ENCODE measurements around the gene ZNF143. TPM values are rescaled to one million over a fixed set of nuclear protein-coding genes. Genes with fewer than 3 reads are reported as not detected.
"Not testable (repeated sequence)": the region's sequence is repeated elsewhere in the genome, so short reads cannot be mapped to it uniquely, and the experiment has no call there.

Gene ZNF143
- total RNA-seq, 1 donor from 2014 or later = 30.3 TPM

GRCh38 chr11:9509041-9509440 is 48.2 kb downstream of the ZNF143 start:
- peaks cover 6% of the 10 kb centered on the region for H3K4me1 Mint-ChIP-seq (ENCODE audit: low read depth)
- H3K9me3 Mint-ChIP-seq = no peaks in the 10 kb centered on the region
- intact Hi-C loops (cut with micrococcal nuclease) = loop anchor here (5.0 kb wide), 2 partner anchors 247 to 547 kb away; partner anchors contain the start of gene TMEM9B
- H3K36me3 Mint-ChIP-seq (ENCODE audit: low read depth) = peaks cover 33% of the 10 kb centered on the region
- no peak for DNase-seq (ENCODE audit: low spot score)
- no peak overlapping the region for H3K27ac Mint-ChIP-seq
- H3K4me3 Mint-ChIP-seq = no peak overlapping the region
- no peaks in the 10 kb centered on the region for H3K27me3 Mint-ChIP-seq (ENCODE audit: insufficient read depth)

- no peak overlapping the region for H3K27ac Mint-ChIP-seq
- no peak overlapping the region for H3K4me3 Mint-ChIP-seq
- H3K4me1 Mint-ChIP-seq (ENCODE audit: low read depth) = peaks cover 6% of the 10 kb centered on the region
- no peaks in the 10 kb centered on the region for H3K9me3 Mint-ChIP-seq
- no peaks in the 10 kb centered on the region for H3K27me3 Mint-ChIP-seq (ENCODE audit: insufficient read depth)
- intact Hi-C loops (cut with micrococcal nuclease) = no loop called here
- peaks cover 43% of the 10 kb centered on the region for H3K36me3 Mint-ChIP-seq (ENCODE audit: low read depth)
- DNase-seq (ENCODE audit: low spot score) = no peak
These were observed 51.7 kb downstream of the ZNF143 start for GRCh38 chr11:9512370-9513019.

GRCh38 chr11:9514576-9514975 is 53.8 kb downstream of the ZNF143 start:
- DNase-seq (ENCODE audit: low spot score); H3K27me3 Mint-ChIP-seq (ENCODE audit: insufficient read depth); H3K4me1 Mint-ChIP-seq (ENCODE audit: low read depth); H3K4me3 Mint-ChIP-seq; intact Hi-C loops (cut with micrococcal nuclease); H3K27ac Mint-ChIP-seq; H3K9me3 Mint-ChIP-seq: not testable (repeated sequence)
- peaks cover 43% of the 10 kb centered on the region for H3K36me3 Mint-ChIP-seq (ENCODE audit: low read depth)

- Mint-ChIP-seq H3K36me3 (ENCODE audit: low read depth) (peaks cover 37% of the 10 kb centered on the region), H3K27ac (no peak overlapping the region), H3K27me3 (ENCODE audit: insufficient read depth) (no peaks in the 10 kb centered on the region), H3K4me3 (no peak overlapping the region), H3K9me3 (no peaks in the 10 kb centered on the region), H3K4me1 (ENCODE audit: low read depth) (no peaks in the 10 kb centered on the region)
- intact Hi-C loops (cut with micrococcal nuclease) = no loop called here
- no peak for DNase-seq (ENCODE audit: low spot score)
These were observed 55.3 kb downstream of the ZNF143 start for GRCh38 chr11:9516113-9516512.

GRCh38 chr11:9518835-9519410 is 58.1 kb downstream of the ZNF143 start:
- Mint-ChIP-seq H3K4me3 (no peak overlapping the region), H3K36me3 (ENCODE audit: low read depth) (peaks cover 31% of the 10 kb centered on the region), H3K9me3 (no peaks in the 10 kb centered on the region), H3K27ac (no peak overlapping the region), H3K4me1 (ENCODE audit: low read depth) (no peaks in the 10 kb centered on the region), H3K27me3 (ENCODE audit: insufficient read depth) (no peaks in the 10 kb centered on the region)
- intact Hi-C loops (cut with micrococcal nuclease) = no loop called here
- DNase-seq (ENCODE audit: low spot score) = no peak

- Mint-ChIP-seq H3K9me3 (no peaks in the 10 kb centered on the region), H3K4me1 (ENCODE audit: low read depth) (no peaks in the 10 kb centered on the region), H3K4me3 (no peak overlapping the region), H3K27me3 (ENCODE audit: insufficient read depth) (no peaks in the 10 kb centered on the region), H3K36me3 (ENCODE audit: low read depth) (peaks cover 33% of the 10 kb centered on the region), H3K27ac (no peak overlapping the region)
- no peak for DNase-seq (ENCODE audit: low spot score)
- intact Hi-C loops (cut with micrococcal nuclease) = no loop called here
These were observed 63.2 kb downstream of the ZNF143 start for GRCh38 chr11:9524001-9524400.

- peaks cover 30% of the 10 kb centered on the region for H3K36me3 Mint-ChIP-seq (ENCODE audit: low read depth)
- H3K9me3 Mint-ChIP-seq = no peaks in the 10 kb centered on the region
- no peak overlapping the region for H3K27ac Mint-ChIP-seq
- intact Hi-C loops (cut with micrococcal nuclease) = no loop called here
- H3K4me1 Mint-ChIP-seq (ENCODE audit: low read depth) = no peaks in the 10 kb centered on the region
- H3K27me3 Mint-ChIP-seq (ENCODE audit: insufficient read depth) = no peaks in the 10 kb centered on the region
- DNase-seq (ENCODE audit: low spot score) = no peak
- no peak overlapping the region for H3K4me3 Mint-ChIP-seq
These were observed 64.3 kb downstream of the ZNF143 start for GRCh38 chr11:9525116-9525515.

GRCh38 chr11:9527481-9528135 is 66.8 kb downstream of the ZNF143 start:
- H3K9me3 Mint-ChIP-seq = no peaks in the 10 kb centered on the region
- no peaks in the 10 kb centered on the region for H3K4me1 Mint-ChIP-seq (ENCODE audit: low read depth)
- intact Hi-C loops (cut with micrococcal nuclease) = no loop called here
- no peak overlapping the region for H3K4me3 Mint-ChIP-seq
- H3K27ac Mint-ChIP-seq = no peak overlapping the region
- no peaks in the 10 kb centered on the region for H3K27me3 Mint-ChIP-seq (ENCODE audit: insufficient read depth)
- peaks cover 25% of the 10 kb centered on the region for H3K36me3 Mint-ChIP-seq (ENCODE audit: low read depth)
- no peak for DNase-seq (ENCODE audit: low spot score)

- no peak for DNase-seq (ENCODE audit: low spot score)
- Mint-ChIP-seq H3K4me1 (ENCODE audit: low read depth) (no peaks in the 10 kb centered on the region), H3K36me3 (ENCODE audit: low read depth) (peaks cover 25% of the 10 kb centered on the region)
These were observed 67.3 kb downstream of the ZNF143 start for GRCh38 chr11:9528136-9528501.

GRCh38 chr11:9528573-9529333 is 67.9 kb downstream of the ZNF143 start:
- no peak for DNase-seq (ENCODE audit: low spot score)
- no peak overlapping the region for H3K27ac Mint-ChIP-seq
- H3K27me3 Mint-ChIP-seq (ENCODE audit: insufficient read depth) = no peaks in the 10 kb centered on the region
- no peaks in the 10 kb centered on the region for H3K4me1 Mint-ChIP-seq (ENCODE audit: low read depth)
- H3K9me3 Mint-ChIP-seq = no peaks in the 10 kb centered on the region
- no peak overlapping the region for H3K4me3 Mint-ChIP-seq
- peaks cover 24% of the 10 kb centered on the region for H3K36me3 Mint-ChIP-seq (ENCODE audit: low read depth)
- intact Hi-C loops (cut with micrococcal nuclease) = no loop called here

More at GRCh38 chr11:9528136-9528501, 67.3 kb downstream of the ZNF143 start:
- Mint-ChIP-seq H3K9me3 (no peaks in the 10 kb centered on the region), H3K4me3 (no peak overlapping the region), H3K27me3 (ENCODE audit: insufficient read depth) (no peaks in the 10 kb centered on the region), H3K27ac (no peak overlapping the region)
- intact Hi-C loops (cut with micrococcal nuclease) = no loop called here

GRCh38 chr11:9529334-9529650 is 68.5 kb downstream of the ZNF143 start:
- intact Hi-C loops (cut with micrococcal nuclease) = no loop called here
- H3K27me3 Mint-ChIP-seq (ENCODE audit: insufficient read depth) = no peaks in the 10 kb centered on the region
- H3K36me3 Mint-ChIP-seq (ENCODE audit: low read depth) = peaks cover 21% of the 10 kb centered on the region
- DNase-seq (ENCODE audit: low spot score) = no peak
- no peaks in the 10 kb centered on the region for H3K9me3 Mint-ChIP-seq
- H3K27ac Mint-ChIP-seq = no peak overlapping the region
- no peaks in the 10 kb centered on the region for H3K4me1 Mint-ChIP-seq (ENCODE audit: low read depth)
- no peak overlapping the region for H3K4me3 Mint-ChIP-seq

GRCh38 chr11:9530020-9530621 is 69.3 kb downstream of the ZNF143 start:
- Mint-ChIP-seq H3K4me1 (ENCODE audit: low read depth) (no peaks in the 10 kb centered on the region), H3K36me3 (ENCODE audit: low read depth) (peaks cover 17% of the 10 kb centered on the region), H3K4me3 (no peak overlapping the region), H3K27ac (no peak overlapping the region), H3K9me3 (no peaks in the 10 kb centered on the region), H3K27me3 (ENCODE audit: insufficient read depth) (no peaks in the 10 kb centered on the region)
- no peak for DNase-seq (ENCODE audit: low spot score)
- intact Hi-C loops (cut with micrococcal nuclease) = loop anchor here (10.0 kb wide), 1 partner anchor 775 kb away; the partner anchor contains the start of gene ADM
